IMR-90 (cell line): Measurements from ENCODE around the gene EVX1. TPM values are rescaled to one million over a fixed set of nuclear protein-coding genes. Genes with fewer than 3 reads are reported as not detected.

Source experiments
- ATAC-seq: fragments of 200-7000 bp; cut with Tn5 transposase; 2 replicates; pipeline ENCODE4 v1.9.1; 2020; ENCODE audit warnings: low read depth, mild to moderate bottlenecking, moderate library complexity
- BruUV-seq: library from RNA; stranded (reverse); fragments of 400-500 nt; replicated peaks from 2 replicates; lab custom pipeline; 2021; lab: Mats Ljungman, UMichigan
- CTCF ChIA-PET: fragments of 300-600 bp; formaldehyde crosslinking; extraction: SDS; loops from one replicate; lab custom pipeline; 2021; ENCODE audit warnings: antibody characterized with exemption; lab: Yijun Ruan, JAX
- POLR2A ChIA-PET: fragments of 300-600 bp; sonication (Branson Sonifier 250); formaldehyde crosslinking; loops from one replicate; lab custom pipeline; 2022; ENCODE audit warnings: antibody characterized with exemption; ENCODE audit not compliant: unreplicated experiment; lab: Charles Lee
- DNase-seq: peaks from one replicate; pipeline ENCODE4 v3.0.0; 2013
- H2AFZ ChIP-seq: replicated peaks from 2 replicates; pipeline ENCODE3; 2013; ENCODE audit warnings: low read length, mild to moderate bottlenecking; ENCODE audit not compliant: poor library complexity
- H2AK5ac ChIP-seq: 2 replicates; pipeline ENCODE4 v1.6.1; 2013; ENCODE audit warnings: low read depth, low read length, inconsistent platforms
- H2AK9ac ChIP-seq: replicated peaks from 2 replicates; pipeline ENCODE3; 2013; ENCODE audit warnings: mild to moderate bottlenecking, low read depth, low read length, moderate library complexity; ENCODE audit not compliant: poor library complexity
- H2BK120ac ChIP-seq: 2 replicates; pipeline ENCODE4 v1.6.1; 2013; ENCODE audit warnings: low read depth, low read length, inconsistent platforms
- H2BK15ac ChIP-seq: 3 replicates; pipeline ENCODE4 v1.6.1; 2013; ENCODE audit warnings: low read depth, low read length, inconsistent platforms
- H2BK20ac ChIP-seq: 2 replicates; pipeline ENCODE4 v1.6.1; 2013; ENCODE audit warnings: low read depth, mild to moderate bottlenecking, inconsistent platforms, low read length, moderate library complexity
- H2BK5ac ChIP-seq: 2 replicates; pipeline ENCODE4 v1.6.1; 2013; ENCODE audit warnings: mild to moderate bottlenecking, low read depth, low read length, inconsistent platforms; ENCODE audit not compliant: poor library complexity, severe bottlenecking
- H3K14ac ChIP-seq: replicated peaks from 2 replicates; pipeline ENCODE4 v1.6.1; 2013; ENCODE audit warnings: low read depth, low read length, inconsistent platforms
- H3K18ac ChIP-seq: 2 replicates; pipeline ENCODE4 v1.6.1; 2013; ENCODE audit warnings: low read depth, low read length, control low read depth
- H3K23ac ChIP-seq: 2 replicates; pipeline ENCODE4 v1.6.1; 2013; ENCODE audit warnings: low read depth, low read length, inconsistent platforms
- H3K27ac ChIP-seq: 2 replicates; pipeline ENCODE4 v1.5.1; 2013; ENCODE audit warnings: mild to moderate bottlenecking, control low read depth, low read length; ENCODE audit not compliant: insufficient read depth
- H3K27me3 ChIP-seq: 2 replicates; pipeline ENCODE4 v1.6.1; 2013; ENCODE audit warnings: low read length; ENCODE audit not compliant: control insufficient read depth, insufficient read depth
- H3K36me3 ChIP-seq: 2 replicates; pipeline ENCODE4 v1.6.1; 2013; ENCODE audit warnings: low read length, mixed read lengths; ENCODE audit not compliant: control insufficient read depth, insufficient read depth
- H3K4ac ChIP-seq: 2 replicates; pipeline ENCODE4 v1.6.1; 2013; ENCODE audit warnings: low read depth, low read length, inconsistent platforms
- H3K4me1 ChIP-seq: 2 replicates; pipeline ENCODE4 v1.6.1; 2013; ENCODE audit warnings: low read length, mixed read lengths; ENCODE audit not compliant: control insufficient read depth, insufficient read depth
- H3K4me2 ChIP-seq: 2 replicates; pipeline ENCODE4 v1.6.1; 2013; ENCODE audit warnings: low read depth, mild to moderate bottlenecking, control low read depth, low read length, moderate library complexity
- H3K4me3 ChIP-seq: 2 replicates; pipeline ENCODE4 v1.5.1; 2013; ENCODE audit warnings: low read depth, mild to moderate bottlenecking, control low read depth, low read length, moderate library complexity; ENCODE audit not compliant: insufficient read depth
- H3K56ac ChIP-seq: 2 replicates; pipeline ENCODE4 v1.6.1; 2013; ENCODE audit warnings: low read length, inconsistent platforms; ENCODE audit not compliant: insufficient read depth; ENCODE audit errors: extremely low read depth
- H3K79me1 ChIP-seq, 2 experiments: 2 replicates each; pipeline ENCODE4 v1.6.1; 2013; ENCODE audit warnings: low read length in 2 of 2, inconsistent platforms in 1 of 2, low read depth in 1 of 2
- H3K9ac ChIP-seq: 2 replicates; pipeline ENCODE4 v1.6.1; 2013; ENCODE audit warnings: low read depth, low read length, control low read depth
- H3K9me1 ChIP-seq: 2 replicates; pipeline ENCODE4 v1.6.1; 2013; ENCODE audit warnings: low read length, inconsistent platforms; ENCODE audit not compliant: insufficient read depth
- H3K9me3 ChIP-seq: 2 replicates; pipeline ENCODE4 v1.6.1; 2013; ENCODE audit warnings: low read length; ENCODE audit not compliant: control insufficient read depth, insufficient read depth
- H4K20me1 ChIP-seq: 2 replicates; pipeline ENCODE4 v1.6.1; 2013; ENCODE audit warnings: low read length, inconsistent platforms; ENCODE audit not compliant: insufficient read depth
- H4K5ac ChIP-seq: 2 replicates; pipeline ENCODE4 v1.6.1; 2013; ENCODE audit warnings: mild to moderate bottlenecking, low read depth, low read length, control low read depth
- H4K8ac ChIP-seq, 2 experiments: 2 replicates each; pipeline ENCODE4 v1.6.1; 2013; ENCODE audit warnings: low read depth in 2 of 2, low read length in 2 of 2, control low read depth in 1 of 2, inconsistent platforms in 1 of 2
- H4K91ac ChIP-seq: 2 replicates; pipeline ENCODE4 v1.6.1; 2013; ENCODE audit warnings: low read depth, low read length, inconsistent platforms; ENCODE audit not compliant: insufficient read depth
- BHLHE40 ChIP-seq: fragments of 150-350 bp; IDR thresholded peaks from 2 replicates; pipeline ENCODE4 v1.6.1; 2016; ENCODE audit warnings: mild to moderate bottlenecking, low read depth, low read length
- CEBPB ChIP-seq: IDR thresholded peaks from 2 replicates; pipeline ENCODE4 v1.6.1; 2012; ENCODE audit warnings: low read depth, low read length, improper control_type of control experiment
- MAZ ChIP-seq: IDR thresholded peaks from 2 replicates; pipeline ENCODE4 v1.6.1; 2012; ENCODE audit warnings: low read depth, mild to moderate bottlenecking, low read length, improper control_type of control experiment, moderate library complexity, borderline replicate concordance
- POLR2A ChIP-seq: IDR thresholded peaks from 2 replicates; pipeline ENCODE4 v1.6.1; 2012; ENCODE audit warnings: mild to moderate bottlenecking, low read depth, low read length
- RAD21 ChIP-seq: IDR thresholded peaks from 2 replicates; pipeline ENCODE4 v1.6.1; 2012; ENCODE audit warnings: low read length, improper control_type of control experiment
- WGBS, 2 experiments: methylation state at CpG; one replicate each; pipeline versions ENCODE4 v1.1.5 to v1.1.7; 2013; ENCODE audit warnings: missing lambda C conversion rate in 2 of 2; ENCODE audit not compliant: insufficient read length in 1 of 2; ENCODE audit errors: extremely low coverage in 2 of 2; 5-methylcytosine and 5-hydroxymethylcytosine counted together
- dilution Hi-C: fragments of 300-500 bp; cut with HindIII; formaldehyde crosslinking; loops from one replicate; pipeline ENCODE4 v1.14.3; 2018; ENCODE audit warnings: low sequenced_read_pairs; ENCODE audit not compliant: unreplicated experiment
- in situ Hi-C: fragments of 300-500 bp; cut with MboI; formaldehyde crosslinking; loops from 3 replicates; pipeline ENCODE4 v1.14.3; 2019; ENCODE audit warnings: low sequenced_read_pairs, inconsistent platforms, mixed read lengths
- intact Hi-C: fragments of 100-400 bp; cut with micrococcal nuclease; formaldehyde crosslinking; loops from 2 replicates; pipeline ENCODE4 v1.10.0; 2022
- polyA plus RNA-seq, 3 experiments: library from polyadenylated mRNA; depleted of rRNA; stranded (reverse); fragments of >200 nt; gene quantifications; 2 replicates each; pipeline ENCODE4 v1.2.3, GENCODE V29; 2012; ENCODE audit warnings: low replicate concordance in 1 of 3
- total RNA-seq: library from RNA; depleted of rRNA; stranded (reverse); fragments of >200 nt; gene quantifications from 2 replicates; pipeline ENCODE4 v1.2.3, GENCODE V29; 2012
- TF ChIP-seq, protein P1 (sequence below): conservative IDR thresholded peaks from 2 replicates; pipeline ENCODE4 v1.5.1; 2012; ENCODE audit warnings: mild to moderate bottlenecking, low read depth, low read length, improper control_type of control experiment

Gene EVX1
- total and polyA plus RNA-seq, 2 of the 4 experiments (the other 2 are of a cell fraction): not detected

DNA sequence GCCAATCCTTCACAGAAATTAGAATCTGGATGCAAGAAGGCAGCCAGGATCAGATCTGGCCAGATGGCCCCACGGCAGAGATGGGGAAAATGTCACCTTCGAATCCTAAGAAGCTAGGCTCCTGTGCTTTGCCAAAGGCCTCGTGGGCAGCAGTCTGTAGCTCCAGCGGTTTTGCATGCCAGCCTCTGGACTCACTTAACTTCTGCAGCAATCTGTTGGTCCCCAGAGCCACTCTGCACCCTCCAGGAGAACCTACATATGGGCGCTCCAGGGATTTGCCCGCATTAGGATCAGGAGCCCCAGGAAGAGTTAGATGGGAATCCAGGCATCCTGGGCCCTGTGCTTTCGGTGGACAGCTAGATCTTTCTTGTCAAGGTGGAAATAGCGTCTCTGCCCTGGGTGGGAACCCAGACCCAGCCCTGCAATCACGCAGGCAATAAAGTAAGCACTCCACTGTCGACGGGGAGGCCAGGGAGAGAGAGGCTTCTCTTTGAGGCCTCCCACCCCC is 32.6 kb upstream of the EVX1 start:
- H3K27ac ChIP-seq: no peak overlapping the region
- intact Hi-C loops (loop anchor here (1.0 to 5.0 kb wide), 4 partner anchors 366 to 812 kb away; partner anchors contain the start of gene HIBADH), in situ Hi-C loops (loop anchor here (10.0 kb wide), 1 partner anchor 565 kb away; no protein-coding TSS in a partner anchor), dilution Hi-C loops (no loop called here)
- H3K9ac ChIP-seq: no peak overlapping the region
- H3K14ac ChIP-seq: no peak overlapping the region
- no peak overlapping the region for H2BK120ac ChIP-seq
- no peaks in the 10 kb centered on the region for H3K9me1 ChIP-seq
- H3K4me1 ChIP-seq: peaks cover 1% of the 10 kb centered on the region; the same call in 1 of the 2 replicates
- no peak overlapping the region for H4K91ac ChIP-seq
- 26% methylated on average over 4 of the region's 11 CpGs; no CpG with 5 or more reads in 1 of the 2 experiments for WGBS, 2 experiments
- POLR2A ChIA-PET: no interaction called here
- no peak overlapping the region for H2BK5ac ChIP-seq
- no peak overlapping the region for H2AK9ac ChIP-seq
- no peak overlapping the region for H4K8ac ChIP-seq
- no peak overlapping the region for H3K56ac ChIP-seq
- no peak overlapping the region for H4K5ac ChIP-seq
- H2BK20ac ChIP-seq: no peak overlapping the region
- no TSS peak for BruUV-seq
- no peak overlapping the region for H2AK5ac ChIP-seq
- no peak overlapping the region for H3K23ac ChIP-seq
- no peak overlapping the region for H3K4ac ChIP-seq
- DNase-seq (no peak), ATAC-seq (no peak)
- peaks cover 5% of the 10 kb centered on the region; the same call in 1 of the 2 replicates for H3K9me3 ChIP-seq
- H2BK15ac ChIP-seq: no peak overlapping the region
- H2AFZ ChIP-seq: no peak overlapping the region
- H3K36me3 ChIP-seq: no peaks in the 10 kb centered on the region
- no peak overlapping the region for H3K4me2 ChIP-seq
- H3K18ac ChIP-seq: no peak overlapping the region
- H3K4me3 ChIP-seq: no peak overlapping the region
- H3K27me3 ChIP-seq: peaks cover 95% of the 10 kb centered on the region
- H4K20me1 ChIP-seq: peaks cover 8% of the 10 kb centered on the region; the same call in 1 of the 2 replicates
- CTCF ChIA-PET: interaction anchor here (0.6 to 0.8 kb wide), 3 partner anchors 407 to 695 kb away, joined by 3 read pairs; no protein-coding TSS in a partner anchor
- H3K79me1 ChIP-seq: no peaks in the 10 kb centered on the region
- TF ChIP-seq RAD21 (no peak), POLR2A (no peak), BHLHE40 (no peak), CEBPB (no peak), MAZ (no peak)
- TF ChIP-seq, protein P1, sequence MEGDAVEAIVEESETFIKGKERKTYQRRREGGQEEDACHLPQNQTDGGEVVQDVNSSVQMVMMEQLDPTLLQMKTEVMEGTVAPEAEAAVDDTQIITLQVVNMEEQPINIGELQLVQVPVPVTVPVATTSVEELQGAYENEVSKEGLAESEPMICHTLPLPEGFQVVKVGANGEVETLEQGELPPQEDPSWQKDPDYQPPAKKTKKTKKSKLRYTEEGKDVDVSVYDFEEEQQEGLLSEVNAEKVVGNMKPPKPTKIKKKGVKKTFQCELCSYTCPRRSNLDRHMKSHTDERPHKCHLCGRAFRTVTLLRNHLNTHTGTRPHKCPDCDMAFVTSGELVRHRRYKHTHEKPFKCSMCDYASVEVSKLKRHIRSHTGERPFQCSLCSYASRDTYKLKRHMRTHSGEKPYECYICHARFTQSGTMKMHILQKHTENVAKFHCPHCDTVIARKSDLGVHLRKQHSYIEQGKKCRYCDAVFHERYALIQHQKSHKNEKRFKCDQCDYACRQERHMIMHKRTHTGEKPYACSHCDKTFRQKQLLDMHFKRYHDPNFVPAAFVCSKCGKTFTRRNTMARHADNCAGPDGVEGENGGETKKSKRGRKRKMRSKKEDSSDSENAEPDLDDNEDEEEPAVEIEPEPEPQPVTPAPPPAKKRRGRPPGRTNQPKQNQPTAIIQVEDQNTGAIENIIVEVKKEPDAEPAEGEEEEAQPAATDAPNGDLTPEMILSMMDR: no peak
